Measurements from ENCODE around the gene TADA2B.

- TF ChIP-seq CTCF (IDR thresholded peaks at IDR 0.05) (no peak), RCOR1 (IDR thresholded peaks at IDR 0.05; ENCODE audit: low read depth, low read length) (no peak), CEBPB (IDR thresholded peaks at IDR 0.05) (no peak), CBX8 (IDR thresholded peaks at IDR 0.05) (no peak), POLR2AphosphoS2 (conservative IDR thresholded peaks at IDR 0.05; ENCODE audit: low read length) (no peak), CHD2 (IDR thresholded peaks at IDR 0.05; ENCODE audit: low read length, partially characterized antibody) (no peak), RAD21 (conservative IDR thresholded peaks at IDR 0.05 in 1 of 2, IDR thresholded peaks at IDR 0.05 in 1 of 2) (no peak), POLR2A (IDR thresholded peaks at IDR 0.05; ENCODE audit: low read length) (no peak), JUN (IDR thresholded peaks at IDR 0.05) (no peak)
- TF ChIP-seq, protein P1, sequence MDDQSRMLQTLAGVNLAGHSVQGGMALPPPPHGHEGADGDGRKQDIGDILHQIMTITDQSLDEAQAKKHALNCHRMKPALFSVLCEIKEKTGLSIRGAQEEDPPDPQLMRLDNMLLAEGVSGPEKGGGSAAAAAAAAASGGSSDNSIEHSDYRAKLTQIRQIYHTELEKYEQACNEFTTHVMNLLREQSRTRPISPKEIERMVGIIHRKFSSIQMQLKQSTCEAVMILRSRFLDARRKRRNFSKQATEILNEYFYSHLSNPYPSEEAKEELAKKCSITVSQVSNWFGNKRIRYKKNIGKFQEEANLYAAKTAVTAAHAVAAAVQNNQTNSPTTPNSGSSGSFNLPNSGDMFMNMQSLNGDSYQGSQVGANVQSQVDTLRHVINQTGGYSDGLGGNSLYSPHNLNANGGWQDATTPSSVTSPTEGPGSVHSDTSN (IDR thresholded peaks at IDR 0.05) = no peak
- TF ChIP-seq, protein P2, sequence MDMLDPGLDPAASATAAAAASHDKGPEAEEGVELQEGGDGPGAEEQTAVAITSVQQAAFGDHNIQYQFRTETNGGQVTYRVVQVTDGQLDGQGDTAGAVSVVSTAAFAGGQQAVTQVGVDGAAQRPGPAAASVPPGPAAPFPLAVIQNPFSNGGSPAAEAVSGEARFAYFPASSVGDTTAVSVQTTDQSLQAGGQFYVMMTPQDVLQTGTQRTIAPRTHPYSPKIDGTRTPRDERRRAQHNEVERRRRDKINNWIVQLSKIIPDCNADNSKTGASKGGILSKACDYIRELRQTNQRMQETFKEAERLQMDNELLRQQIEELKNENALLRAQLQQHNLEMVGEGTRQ (IDR thresholded peaks at IDR 0.05) = no peak
These were observed 25.7 kb downstream of the TADA2B start for GRCh38 chr4:7068883-7069282.

All from A549 (cell line).